HepG2 (cell line): ENCODE data around the gene IST1. TPM values are rescaled to one million over a fixed set of nuclear protein-coding genes. Genes with fewer than 3 reads are reported as not detected.
A peak's percentile ranks its signal among the peaks of the same experiment; 100 is the strongest.

Experiments used
- ATRX ChIP-seq: sonication (generic); formaldehyde crosslinking; IDR thresholded peaks from 2 replicates; pipeline ENCODE4 v1.4.0; 2020; ENCODE audit warnings: missing genetic modification reagents, borderline replicate concordance
- GTF3A ChIP-seq: sonication (generic); formaldehyde crosslinking; conservative IDR thresholded peaks from 2 replicates; pipeline ENCODE4 v1.4.0; 2020; ENCODE audit warnings: mild to moderate bottlenecking, missing genetic modification reagents
- KAT2B ChIP-seq: fragments of 150-350 bp; IDR thresholded peaks from 2 replicates; pipeline ENCODE4 v1.6.1; 2014; ENCODE audit warnings: low read depth, low read length, borderline replicate concordance
- KAT8 ChIP-seq: IDR thresholded peaks from 2 replicates; pipeline ENCODE4 v1.6.1; 2016; ENCODE audit warnings: missing genetic modification reagents, missing compliant biosample characterization
- KLF13 ChIP-seq: sonication (generic); formaldehyde crosslinking; IDR thresholded peaks from 2 replicates; pipeline ENCODE4 v1.4.0; 2020; ENCODE audit warnings: mild to moderate bottlenecking, missing genetic modification reagents
- NFKBIZ ChIP-seq: IDR thresholded peaks from 2 replicates; pipeline ENCODE4 v1.6.1; 2018; ENCODE audit warnings: missing genetic modification reagents, missing compliant biosample characterization
- PAX8 ChIP-seq: sonication (generic); formaldehyde crosslinking; IDR thresholded peaks from 2 replicates; pipeline ENCODE4 v1.8.0; 2022; ENCODE audit warnings: mild to moderate bottlenecking, missing genetic modification reagents, borderline replicate concordance
- PHF5A ChIP-seq: IDR thresholded peaks from one replicate; pipeline ENCODE4 v1.6.1; 2018; ENCODE audit warnings: low read depth, missing genetic modification reagents; ENCODE audit not compliant: unreplicated experiment
- POLR2AphosphoS5 ChIP-seq: IDR thresholded peaks from 2 replicates; pipeline ENCODE4 v1.6.1; 2012; ENCODE audit warnings: low read depth, low read length
- RBFOX2 ChIP-seq: fragments of 200-400 bp; formaldehyde crosslinking; IDR thresholded peaks from 2 replicates; pipeline ENCODE4 v1.6.1; 2017; ENCODE audit warnings: low read depth, mild to moderate bottlenecking, low read length
- SALL1 ChIP-seq: sonication (generic); formaldehyde crosslinking; IDR thresholded peaks from 2 replicates; pipeline ENCODE4 v1.8.0; 2022; ENCODE audit warnings: mild to moderate bottlenecking, missing genetic modification reagents
- SMARCE1 ChIP-seq: fragments of 450-650 bp; IDR thresholded peaks from 2 replicates; pipeline ENCODE4 v1.6.1; 2017; ENCODE audit warnings: borderline replicate concordance
- SP1 ChIP-seq, 2 experiments: fragments of 450-650 bp in 1 of 2; sonication (generic) in 1 of 2; formaldehyde crosslinking in 1 of 2; IDR thresholded peaks; 2 replicates each; pipeline versions ENCODE4 v1.4.0 to v1.6.1; 2016 to 2020; ENCODE audit warnings: missing genetic modification reagents in 1 of 2
- SP5 ChIP-seq: IDR thresholded peaks from 2 replicates; pipeline ENCODE4 v1.6.1; 2016; ENCODE audit warnings: low read depth, borderline replicate concordance
- ZBTB42 ChIP-seq: sonication (generic); formaldehyde crosslinking; IDR thresholded peaks from 2 replicates; pipeline ENCODE4 v1.5.0; 2020; ENCODE audit warnings: mild to moderate bottlenecking, missing genetic modification reagents
- ZMYM3 ChIP-seq: sonication (generic); formaldehyde crosslinking; IDR thresholded peaks from 2 replicates; pipeline ENCODE4 v1.5.1; 2020; ENCODE audit warnings: mild to moderate bottlenecking, missing genetic modification reagents
- ZNF234 ChIP-seq: sonication (generic); formaldehyde crosslinking; conservative IDR thresholded peaks from 2 replicates; pipeline ENCODE4 v1.5.1; 2020; ENCODE audit warnings: mild to moderate bottlenecking, missing genetic modification reagents
- ZNF354B ChIP-seq: sonication (generic); formaldehyde crosslinking; IDR thresholded peaks from 2 replicates; pipeline ENCODE4 v1.8.0; 2022; ENCODE audit warnings: mild to moderate bottlenecking, missing genetic modification reagents
- ZNF556 ChIP-seq: sonication (generic); formaldehyde crosslinking; IDR thresholded peaks from 2 replicates; pipeline ENCODE4 v1.4.0; 2020; ENCODE audit warnings: mild to moderate bottlenecking, missing genetic modification reagents, borderline replicate concordance
- ZNF562 ChIP-seq: sonication (generic); formaldehyde crosslinking; IDR thresholded peaks from 2 replicates; pipeline ENCODE4 v1.8.0; 2022; ENCODE audit warnings: missing genetic modification reagents, borderline replicate concordance
- polyA plus RNA-seq, 8 experiments: library from polyadenylated mRNA; depleted of rRNA in 3 of 8; stranded (reverse) in 7 of 8; unstranded in 1 of 8; fragments of >200 nt; fragmentation: Illumina TruSeq in 4 of 8; extraction: Trizol in 4 of 8; gene quantifications; 2 replicates each; pipeline versions ENCODE4 v1.2.1 to v1.2.3, GENCODE V29; 2011 to 2016; ENCODE audit warnings: low read depth in 4 of 8, missing spikeins in 1 of 8, mixed read lengths in 1 of 8; ENCODE audit not compliant: insufficient read depth in 1 of 8
- total RNA-seq, 5 experiments: library from RNA; depleted of rRNA; stranded (reverse); fragments of >200 nt; fragmentation: Illumina TruSeq; extraction: Trizol; gene quantifications; 2 replicates each; pipeline ENCODE4 v1.2.3, GENCODE V29; 2016; ENCODE audit warnings: low read depth in 1 of 5
- TF ChIP-seq, protein P1 (sequence below): sonication (generic); formaldehyde crosslinking; IDR thresholded peaks from 2 replicates; pipeline ENCODE4 v1.8.1; 2023; ENCODE audit warnings: mild to moderate bottlenecking, moderate library complexity, missing genetic modification reagents
- TF ChIP-seq, protein P2 (sequence below): IDR thresholded peaks from 2 replicates; pipeline ENCODE4 v1.6.1; 2016; ENCODE audit warnings: missing compliant biosample characterization, missing genetic modification reagents, borderline replicate concordance
- TF ChIP-seq, protein P3 (sequence below): IDR thresholded peaks from 2 replicates; pipeline ENCODE4 v1.6.1; 2012; ENCODE audit warnings: low read length, improper control_type of control experiment

IST1 gene
- total and polyA plus RNA-seq, 2 of the 13 experiments (the other 11 are each of a cell fraction or from before 2014, with no cell fraction given), result 346 to 415 TPM

DNA sequence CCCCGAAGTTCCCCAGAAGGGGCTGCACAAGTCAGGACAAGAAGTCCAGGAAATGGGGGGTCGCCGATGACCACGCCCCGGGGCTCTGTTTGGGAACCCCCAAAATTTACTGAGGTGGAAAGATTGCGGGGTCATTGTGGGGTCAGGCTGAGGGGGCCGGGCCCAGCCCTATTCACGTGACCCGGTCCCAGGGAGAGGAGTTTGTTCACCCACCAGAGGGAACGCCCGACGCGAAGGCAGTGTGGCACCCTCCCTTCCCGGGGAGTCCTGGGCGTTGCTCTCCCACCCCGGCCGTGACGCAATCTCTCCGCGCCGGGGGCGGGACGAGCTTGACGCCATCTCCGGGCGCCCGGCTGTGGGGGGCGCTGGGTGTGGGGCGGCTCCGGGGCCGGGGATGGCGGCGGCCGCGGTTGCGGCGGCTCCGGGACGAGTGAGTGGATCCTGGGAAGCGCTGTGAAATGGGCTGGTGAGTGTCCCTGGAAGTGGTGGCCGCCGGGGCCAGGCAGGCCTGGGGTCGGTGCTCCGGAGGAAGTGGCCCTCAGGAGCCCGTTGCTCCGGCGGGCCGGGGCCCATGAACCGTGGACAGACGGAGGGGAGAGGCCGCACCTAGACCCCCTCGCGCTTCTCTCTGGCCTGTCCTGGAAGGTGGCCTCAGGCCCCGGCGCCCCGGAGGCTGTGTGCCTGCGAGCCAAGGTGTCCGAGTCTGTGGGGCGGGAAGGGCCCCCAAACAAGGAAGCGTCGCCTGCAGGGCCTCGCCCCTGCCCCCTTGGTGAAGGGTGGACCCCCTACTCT is 49.5 kb upstream of the IST1 start, which contains the start of gene ATXN1L (continued):
- TF ChIP-seq ZNF234, result 0 out of 2 replicates have a peak, but pooled peaks have one; percentile 6
- no peak for TF ChIP-seq KAT2B
- TF ChIP-seq ATRX, result no peak
- TF ChIP-seq ZMYM3, result no peak
- no peak; the same call in 1 of the 2 replicates for TF ChIP-seq KLF13 (CRISPR knock-in tag)
- peak; percentile 97 for TF ChIP-seq POLR2AphosphoS5
- TF ChIP-seq, protein P1, sequence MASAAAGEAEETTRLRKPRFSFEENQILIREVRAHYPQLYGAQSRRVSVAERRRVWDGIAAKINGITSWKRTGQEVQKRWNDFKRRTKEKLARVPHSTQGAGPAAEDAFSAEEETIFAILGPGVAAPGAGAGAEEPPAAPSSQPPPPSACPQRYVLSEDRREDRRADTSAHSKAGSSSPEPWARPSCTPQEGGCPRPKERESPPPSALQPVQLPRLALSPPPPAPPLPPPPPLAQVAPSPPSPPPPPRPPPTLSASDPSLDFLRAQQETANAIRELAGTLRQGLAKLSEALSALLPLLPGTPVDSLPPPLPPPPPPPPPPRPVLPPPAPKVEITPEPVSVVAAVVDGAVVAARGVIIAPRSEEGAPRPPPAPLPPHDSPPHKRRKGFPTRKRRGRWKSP (CRISPR knock-in tag), result no peak; the same call in 1 of the 2 replicates
- TF ChIP-seq SP1 (IDR thresholded peaks at IDR 0.05), result no peak
- TF ChIP-seq SP1 (CRISPR knock-in tag; IDR thresholded peaks at IDR 0.05), result peak; percentile 100
- TF ChIP-seq GTF3A (CRISPR knock-in tag), result no peak
- peak; percentile 11; the same call in 1 of the 2 replicates for TF ChIP-seq NFKBIZ (CRISPR knock-in tag)
- TF ChIP-seq, protein P2, sequence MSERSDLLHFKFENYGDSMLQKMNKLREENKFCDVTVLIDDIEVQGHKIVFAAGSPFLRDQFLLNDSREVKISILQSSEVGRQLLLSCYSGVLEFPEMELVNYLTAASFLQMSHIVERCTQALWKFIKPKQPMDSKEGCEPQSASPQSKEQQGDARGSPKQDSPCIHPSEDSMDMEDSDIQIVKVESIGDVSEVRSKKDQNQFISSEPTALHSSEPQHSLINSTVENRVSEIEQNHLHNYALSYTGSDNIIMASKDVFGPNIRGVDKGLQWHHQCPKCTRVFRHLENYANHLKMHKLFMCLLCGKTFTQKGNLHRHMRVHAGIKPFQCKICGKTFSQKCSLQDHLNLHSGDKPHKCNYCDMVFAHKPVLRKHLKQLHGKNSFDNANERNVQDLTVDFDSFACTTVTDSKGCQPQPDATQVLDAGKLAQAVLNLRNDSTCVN, result no peak
- peak; percentile 83; the same call in 1 of the 2 replicates for TF ChIP-seq ZNF354B (CRISPR knock-in tag)
- peak; percentile 96 for TF ChIP-seq KAT8 (CRISPR knock-in tag)
- TF ChIP-seq ZNF562 (CRISPR knock-in tag), result no peak
- no peak for TF ChIP-seq SMARCE1
- TF ChIP-seq SALL1 (CRISPR knock-in tag), result peak; percentile 92
- TF ChIP-seq RBFOX2, result peak; percentile 95
- TF ChIP-seq, protein P3, sequence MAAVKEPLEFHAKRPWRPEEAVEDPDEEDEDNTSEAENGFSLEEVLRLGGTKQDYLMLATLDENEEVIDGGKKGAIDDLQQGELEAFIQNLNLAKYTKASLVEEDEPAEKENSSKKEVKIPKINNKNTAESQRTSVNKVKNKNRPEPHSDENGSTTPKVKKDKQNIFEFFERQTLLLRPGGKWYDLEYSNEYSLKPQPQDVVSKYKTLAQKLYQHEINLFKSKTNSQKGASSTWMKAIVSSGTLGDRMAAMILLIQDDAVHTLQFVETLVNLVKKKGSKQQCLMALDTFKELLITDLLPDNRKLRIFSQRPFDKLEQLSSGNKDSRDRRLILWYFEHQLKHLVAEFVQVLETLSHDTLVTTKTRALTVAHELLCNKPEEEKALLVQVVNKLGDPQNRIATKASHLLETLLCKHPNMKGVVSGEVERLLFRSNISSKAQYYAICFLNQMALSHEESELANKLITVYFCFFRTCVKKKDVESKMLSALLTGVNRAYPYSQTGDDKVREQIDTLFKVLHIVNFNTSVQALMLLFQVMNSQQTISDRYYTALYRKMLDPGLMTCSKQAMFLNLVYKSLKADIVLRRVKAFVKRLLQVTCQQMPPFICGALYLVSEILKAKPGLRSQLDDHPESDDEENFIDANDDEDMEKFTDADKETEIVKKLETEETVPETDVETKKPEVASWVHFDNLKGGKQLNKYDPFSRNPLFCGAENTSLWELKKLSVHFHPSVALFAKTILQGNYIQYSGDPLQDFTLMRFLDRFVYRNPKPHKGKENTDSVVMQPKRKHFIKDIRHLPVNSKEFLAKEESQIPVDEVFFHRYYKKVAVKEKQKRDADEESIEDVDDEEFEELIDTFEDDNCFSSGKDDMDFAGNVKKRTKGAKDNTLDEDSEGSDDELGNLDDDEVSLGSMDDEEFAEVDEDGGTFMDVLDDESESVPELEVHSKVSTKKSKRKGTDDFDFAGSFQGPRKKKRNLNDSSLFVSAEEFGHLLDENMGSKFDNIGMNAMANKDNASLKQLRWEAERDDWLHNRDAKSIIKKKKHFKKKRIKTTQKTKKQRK, result no peak
- 0 out of 2 replicates have a peak, but pooled peaks have one; percentile 9 for TF ChIP-seq ZBTB42 (CRISPR knock-in tag)
- peak; percentile 74; the same call in 1 of the 2 replicates for TF ChIP-seq ZNF556 (CRISPR knock-in tag)
- TF ChIP-seq SP5 (CRISPR knock-in tag), result peak; percentile 96
- no peak for TF ChIP-seq PAX8
- no peak for TF ChIP-seq PHF5A (CRISPR knock-in tag)
